GM12801 (cell line): ENCODE results near the gene CACNG5.

Experiments used
- TF ChIP-seq, protein P1 (sequence below): IDR thresholded peaks from one replicate; pipeline ENCODE4 v1.5.1; 2011; ENCODE audit warnings: control low read depth; ENCODE audit not compliant: insufficient read length; ENCODE audit errors: extremely low read depth

CACNG5 gene

DNA sequence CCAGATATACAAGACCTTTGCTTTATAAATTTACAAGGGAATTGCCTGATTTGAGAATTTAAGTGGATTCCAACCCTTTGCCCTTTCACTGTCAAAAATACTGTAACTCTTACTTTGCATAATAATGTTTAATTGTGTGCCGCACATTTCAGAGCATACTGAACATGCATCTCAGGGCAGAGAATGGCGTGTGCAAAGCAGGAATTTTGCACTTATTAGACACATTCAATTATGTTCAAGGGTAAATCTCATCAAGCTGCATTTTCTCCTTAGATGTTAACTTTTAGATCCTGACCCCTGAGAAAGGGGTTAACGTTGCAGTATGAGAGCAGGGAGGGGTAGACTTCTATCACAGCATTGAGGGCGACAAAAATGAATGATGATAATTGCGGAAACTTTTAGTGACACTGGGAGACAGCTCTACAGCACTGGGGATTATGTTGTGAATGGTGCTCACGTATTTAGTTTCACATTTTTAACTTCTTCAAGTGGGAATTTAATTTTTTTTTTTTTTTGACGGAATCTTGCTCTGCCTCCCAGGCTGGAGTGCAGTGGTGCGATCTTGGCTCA is 75.0 kb downstream of the CACNG5 start:
- TF ChIP-seq, protein P1, sequence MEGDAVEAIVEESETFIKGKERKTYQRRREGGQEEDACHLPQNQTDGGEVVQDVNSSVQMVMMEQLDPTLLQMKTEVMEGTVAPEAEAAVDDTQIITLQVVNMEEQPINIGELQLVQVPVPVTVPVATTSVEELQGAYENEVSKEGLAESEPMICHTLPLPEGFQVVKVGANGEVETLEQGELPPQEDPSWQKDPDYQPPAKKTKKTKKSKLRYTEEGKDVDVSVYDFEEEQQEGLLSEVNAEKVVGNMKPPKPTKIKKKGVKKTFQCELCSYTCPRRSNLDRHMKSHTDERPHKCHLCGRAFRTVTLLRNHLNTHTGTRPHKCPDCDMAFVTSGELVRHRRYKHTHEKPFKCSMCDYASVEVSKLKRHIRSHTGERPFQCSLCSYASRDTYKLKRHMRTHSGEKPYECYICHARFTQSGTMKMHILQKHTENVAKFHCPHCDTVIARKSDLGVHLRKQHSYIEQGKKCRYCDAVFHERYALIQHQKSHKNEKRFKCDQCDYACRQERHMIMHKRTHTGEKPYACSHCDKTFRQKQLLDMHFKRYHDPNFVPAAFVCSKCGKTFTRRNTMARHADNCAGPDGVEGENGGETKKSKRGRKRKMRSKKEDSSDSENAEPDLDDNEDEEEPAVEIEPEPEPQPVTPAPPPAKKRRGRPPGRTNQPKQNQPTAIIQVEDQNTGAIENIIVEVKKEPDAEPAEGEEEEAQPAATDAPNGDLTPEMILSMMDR: no peak

GRCh38 chr17:66910651-66911285 is 75.9 kb downstream of the CACNG5 start:
- TF ChIP-seq, protein P1: no peak

GRCh38 chr17:66915204-66915611 is 80.3 kb downstream of the CACNG5 start:
- TF ChIP-seq, protein P1: no peak

GRCh38 chr17:66915792-66916191 is 80.9 kb downstream of the CACNG5 start:
- TF ChIP-seq, protein P1: no peak

DNA sequence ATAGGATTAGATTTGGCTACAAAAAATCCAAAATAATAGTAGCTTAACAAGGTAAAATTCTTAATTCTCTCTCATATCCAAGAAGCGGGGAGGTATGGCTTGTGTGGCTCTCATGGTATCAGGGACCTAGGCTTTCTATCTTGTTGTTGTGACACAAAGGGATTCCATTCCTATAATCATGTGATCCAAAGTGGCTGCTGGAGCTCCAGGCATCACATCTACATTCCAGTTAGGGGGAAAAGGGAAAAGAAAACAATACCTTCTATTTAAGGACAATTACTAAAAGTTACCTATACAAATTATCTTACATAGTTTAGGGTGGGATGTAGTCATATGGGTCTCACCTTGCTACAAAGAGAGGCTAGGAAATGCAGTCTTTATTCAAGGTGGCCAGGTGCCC is 82.0 kb downstream of the CACNG5 start:
- TF ChIP-seq, protein P1: no peak

- TF ChIP-seq, protein P1: no peak
Measured at GRCh38 chr17:66918896-66919295, 84.0 kb downstream of the CACNG5 start.

- TF ChIP-seq, protein P1: no peak
Measured at GRCh38 chr17:66920435-66920834, 85.5 kb downstream of the CACNG5 start.
